HuH-7 (cell line): ENCODE results near the gene C10orf143.

Experiments
- DNase-seq: peaks from one replicate; pipeline ENCODE4 v3.0.0; 2011; ENCODE audit warnings: low spot score

Gene C10orf143

GRCh38 chr10:130014263-130015074 is 96.2 kb downstream of the C10orf143 start:
- DNase-seq: no peak
